T-helper 2 cell treated with Interferon-gamma antibody and Interleukin-4, amounts not matched to agents 5 μg/mL and 100 μg/mL, for 36 hours (primary cell): ENCODE data around the gene PLCB3.

Source experiments
- DNase-seq: peaks from one replicate; pipeline ENCODE4 v3.0.0; 2021; ENCODE audit warnings: low spot score
- H3K27ac Mint-ChIP-seq: one replicate; pipeline ENCODE4 v1.8.0; 2021; ENCODE audit warnings: mild to moderate bottlenecking, mixed read lengths
- H3K27me3 Mint-ChIP-seq: one replicate; pipeline ENCODE4 v1.8.0; 2021; ENCODE audit warnings: low read depth, mixed read lengths
- H3K36me3 Mint-ChIP-seq: one replicate; pipeline ENCODE4 v1.8.0; 2021; ENCODE audit warnings: low read depth, mixed read lengths
- H3K4me1 Mint-ChIP-seq: one replicate; pipeline ENCODE4 v1.8.0; 2021; ENCODE audit warnings: low read depth, mixed read lengths
- H3K4me3 Mint-ChIP-seq: one replicate; pipeline ENCODE4 v1.8.0; 2022; ENCODE audit warnings: mild to moderate bottlenecking, moderate library complexity, mixed read lengths
- H3K9me3 Mint-ChIP-seq: one replicate; pipeline ENCODE4 v1.8.0; 2021; ENCODE audit warnings: mixed read lengths

PLCB3 gene

DNA sequence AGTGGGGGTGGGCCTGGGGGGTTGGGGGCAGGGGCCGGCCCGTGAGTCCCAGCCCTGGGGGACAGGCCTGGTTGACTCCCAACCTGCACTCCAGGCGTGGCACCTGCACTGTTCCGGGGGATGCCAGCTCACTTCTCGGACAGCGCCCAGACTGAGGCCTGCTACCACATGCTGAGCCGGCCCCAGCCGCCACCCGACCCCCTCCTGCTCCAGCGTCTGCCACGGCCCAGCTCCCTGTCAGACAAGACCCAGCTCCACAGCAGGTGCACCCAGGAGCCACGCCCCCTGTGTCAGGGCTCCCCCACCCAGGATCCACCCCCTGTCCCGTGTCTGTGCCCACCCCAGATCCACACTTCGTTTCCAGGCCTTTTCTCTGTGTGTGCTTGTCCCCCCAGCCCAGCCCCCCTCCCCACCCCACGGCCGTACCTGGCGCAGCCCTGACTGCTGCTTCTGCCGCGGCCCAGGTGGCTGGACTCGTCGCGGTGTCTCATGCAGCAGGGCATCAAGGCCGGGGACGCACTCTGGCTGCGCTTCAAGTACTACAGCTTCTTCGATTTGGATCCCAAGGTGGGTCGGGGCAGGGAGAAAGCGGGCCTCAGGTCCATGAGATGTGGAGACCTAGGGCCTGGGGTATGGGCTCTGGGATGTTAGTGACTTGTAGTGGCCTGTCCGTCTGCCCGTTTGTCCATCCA is 40.0 kb upstream of the PLCB3 start:
- DNase-seq: no peak
- H3K9me3 Mint-ChIP-seq: no peaks in the 10 kb centered on the region
- H3K27ac Mint-ChIP-seq: no peak overlapping the region
- no peaks in the 10 kb centered on the region for H3K27me3 Mint-ChIP-seq
- peaks cover 45% of the 10 kb centered on the region for H3K36me3 Mint-ChIP-seq
- H3K4me3 Mint-ChIP-seq: peak overlapping the region; percentile 5
- peaks cover 9% of the 10 kb centered on the region for H3K4me1 Mint-ChIP-seq

DNA sequence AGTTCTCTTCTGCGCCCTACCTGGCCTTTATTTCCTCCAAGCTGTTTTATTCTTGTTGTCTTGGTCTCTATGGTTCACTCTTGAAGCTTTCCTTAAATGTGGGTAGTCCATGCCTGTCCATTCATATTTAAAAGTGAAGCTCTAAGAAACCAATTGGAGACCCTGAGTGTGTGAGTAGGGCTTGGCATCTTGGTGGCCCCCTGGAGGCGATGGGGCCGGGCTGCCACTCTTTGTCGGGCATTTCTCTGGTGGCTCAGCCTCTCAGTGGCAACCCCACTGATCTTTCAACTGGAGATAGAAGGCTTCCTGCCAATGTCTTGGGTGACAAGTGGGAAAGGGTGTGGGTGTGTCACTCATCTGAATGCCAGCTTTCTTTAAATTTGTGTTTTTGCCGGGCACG is 34.5 kb upstream of the PLCB3 start:
- Mint-ChIP-seq H3K4me1 (peaks cover 4% of the 10 kb centered on the region), H3K9me3 (no peaks in the 10 kb centered on the region), H3K27ac (no peak overlapping the region), H3K4me3 (no peak overlapping the region), H3K36me3 (peaks cover 35% of the 10 kb centered on the region), H3K27me3 (no peaks in the 10 kb centered on the region)
- DNase-seq: no peak

DNA sequence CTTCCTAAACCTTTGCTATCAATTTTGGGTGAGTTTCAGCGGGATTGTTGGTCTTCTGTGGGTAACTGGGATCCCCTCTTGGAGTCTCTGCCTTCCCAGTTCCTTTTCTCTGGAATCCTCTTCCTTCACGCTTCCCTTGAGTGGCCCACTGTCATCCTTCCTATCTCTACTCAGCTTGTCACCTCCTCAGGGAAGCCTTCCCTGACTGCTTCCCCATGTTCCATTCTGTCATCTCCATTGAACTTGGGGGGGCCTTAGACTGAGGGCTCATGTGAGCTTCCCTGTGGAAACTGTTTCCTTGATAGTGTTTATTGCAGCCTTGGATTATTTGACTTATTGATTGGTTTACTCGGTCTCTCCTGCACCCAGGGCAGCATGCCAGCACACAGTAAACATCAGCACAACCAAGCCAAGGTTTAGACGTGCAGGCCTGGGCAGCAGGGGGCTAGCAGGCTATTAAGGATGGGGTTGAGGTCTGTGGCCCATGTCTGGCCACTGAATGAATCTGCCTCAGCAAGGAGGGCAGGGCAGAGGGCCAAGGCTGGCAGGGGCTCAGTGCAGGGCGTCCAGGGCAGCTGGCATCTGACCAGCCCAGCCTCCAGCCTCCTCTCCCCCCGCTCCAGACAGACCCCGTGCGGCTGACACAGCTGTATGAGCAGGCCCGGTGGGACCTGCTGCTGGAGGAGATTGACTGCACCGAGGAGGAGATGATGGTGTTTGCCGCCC is 32.5 kb upstream of the PLCB3 start:
- H3K36me3 Mint-ChIP-seq: peaks cover 30% of the 10 kb centered on the region
- H3K27ac Mint-ChIP-seq: no peak overlapping the region
- DNase-seq: no peak
- no peaks in the 10 kb centered on the region for H3K27me3 Mint-ChIP-seq
- no peaks in the 10 kb centered on the region for H3K4me1 Mint-ChIP-seq
- no peak overlapping the region for H3K4me3 Mint-ChIP-seq
- H3K9me3 Mint-ChIP-seq: no peaks in the 10 kb centered on the region

DNA sequence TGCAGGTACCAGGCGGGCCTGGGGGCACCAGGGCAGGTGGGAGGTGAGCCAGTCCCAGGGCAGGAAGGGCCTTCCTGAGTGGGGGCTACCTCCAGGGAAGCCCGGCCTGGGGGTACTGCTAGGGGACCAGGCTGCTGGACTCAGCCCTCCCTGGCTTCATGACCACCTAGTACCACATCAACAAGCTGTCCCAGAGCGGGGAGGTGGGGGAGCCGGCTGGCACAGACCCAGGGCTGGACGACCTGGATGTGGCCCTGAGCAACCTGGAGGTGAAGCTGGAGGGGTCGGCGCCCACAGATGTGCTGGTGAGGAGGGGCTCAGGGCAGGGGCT is 32.0 kb upstream of the PLCB3 start:
- Mint-ChIP-seq H3K4me1 (no peaks in the 10 kb centered on the region), H3K9me3 (no peaks in the 10 kb centered on the region), H3K4me3 (no peak overlapping the region), H3K27me3 (no peaks in the 10 kb centered on the region), H3K27ac (no peak overlapping the region), H3K36me3 (peaks cover 27% of the 10 kb centered on the region)
- no peak for DNase-seq

DNA sequence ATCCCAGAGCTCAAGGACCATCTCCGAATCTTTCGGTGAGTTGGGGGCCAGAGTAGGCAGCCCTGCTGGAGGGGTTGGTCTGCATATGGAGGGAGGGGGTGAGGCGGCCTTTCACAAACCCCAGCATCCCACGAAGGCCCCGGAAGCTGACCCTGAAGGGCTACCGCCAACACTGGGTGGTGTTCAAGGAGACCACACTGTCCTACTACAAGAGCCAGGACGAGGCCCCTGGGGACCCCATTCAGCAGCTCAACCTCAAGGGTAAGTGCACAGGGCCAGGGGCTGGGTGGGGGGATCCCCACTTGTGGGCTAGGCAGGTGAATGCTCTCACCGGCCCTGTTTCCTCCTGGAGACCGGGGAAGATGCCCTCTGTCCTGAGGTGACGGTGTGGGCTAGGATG is 31.6 kb upstream of the PLCB3 start:
- peaks cover 1% of the 10 kb centered on the region for H3K4me1 Mint-ChIP-seq
- no peak overlapping the region for H3K4me3 Mint-ChIP-seq
- H3K9me3 Mint-ChIP-seq: no peaks in the 10 kb centered on the region
- H3K27me3 Mint-ChIP-seq: no peaks in the 10 kb centered on the region
- no peak overlapping the region for H3K27ac Mint-ChIP-seq
- H3K36me3 Mint-ChIP-seq: peaks cover 27% of the 10 kb centered on the region
- no peak for DNase-seq

DNA sequence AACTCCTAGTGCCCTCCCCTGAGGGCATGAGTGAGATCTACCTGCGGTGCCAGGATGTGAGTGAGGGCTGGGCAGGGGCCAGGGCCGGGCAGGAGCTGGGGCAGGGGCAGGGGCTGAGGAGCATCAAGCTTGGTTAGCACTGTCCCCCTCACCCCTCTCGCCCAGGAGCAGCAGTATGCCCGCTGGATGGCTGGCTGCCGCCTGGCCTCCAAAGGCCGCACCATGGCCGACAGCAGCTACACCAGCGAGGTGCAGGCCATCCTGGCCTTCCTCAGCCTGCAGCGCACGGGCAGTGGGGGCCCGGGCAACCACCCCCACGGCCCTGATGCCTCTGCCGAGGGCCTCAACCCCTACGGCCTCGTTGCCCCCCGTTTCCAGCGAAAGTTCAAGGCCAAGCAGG is 31.1 kb upstream of the PLCB3 start:
- H3K36me3 Mint-ChIP-seq: peaks cover 22% of the 10 kb centered on the region
- H3K4me3 Mint-ChIP-seq: no peak overlapping the region
- H3K27me3 Mint-ChIP-seq: no peaks in the 10 kb centered on the region
- DNase-seq: no peak
- H3K9me3 Mint-ChIP-seq: no peaks in the 10 kb centered on the region
- no peak overlapping the region for H3K27ac Mint-ChIP-seq
- peaks cover 6% of the 10 kb centered on the region for H3K4me1 Mint-ChIP-seq

GRCh38 chr11:64220798-64221197 is 30.5 kb upstream of the PLCB3 start:
- H3K27ac Mint-ChIP-seq: no peak overlapping the region

GRCh38 chr11:64222651-64223000 is 28.7 kb upstream of the PLCB3 start:
- Mint-ChIP-seq H3K36me3 (peaks cover 18% of the 10 kb centered on the region), H3K27ac (no peak overlapping the region), H3K4me3 (no peak overlapping the region), H3K9me3 (no peaks in the 10 kb centered on the region), H3K4me1 (peaks cover 14% of the 10 kb centered on the region), H3K27me3 (no peaks in the 10 kb centered on the region)
- no peak for DNase-seq

More at GRCh38 chr11:64220798-64221197, 30.5 kb upstream of the PLCB3 start:
- no peaks in the 10 kb centered on the region for H3K9me3 Mint-ChIP-seq
- DNase-seq: no peak
- no peaks in the 10 kb centered on the region for H3K27me3 Mint-ChIP-seq
- peaks cover 21% of the 10 kb centered on the region for H3K36me3 Mint-ChIP-seq
- H3K4me3 Mint-ChIP-seq: no peak overlapping the region
- H3K4me1 Mint-ChIP-seq: peaks cover 8% of the 10 kb centered on the region

- Mint-ChIP-seq H3K27ac (no peak overlapping the region), H3K4me1 (peaks cover 16% of the 10 kb centered on the region), H3K36me3 (peaks cover 17% of the 10 kb centered on the region), H3K4me3 (no peak overlapping the region), H3K9me3 (no peaks in the 10 kb centered on the region), H3K27me3 (no peaks in the 10 kb centered on the region)
- DNase-seq: no peak
Observed at GRCh38 chr11:64223001-64223651, 28.2 kb upstream of the PLCB3 start.

DNA sequence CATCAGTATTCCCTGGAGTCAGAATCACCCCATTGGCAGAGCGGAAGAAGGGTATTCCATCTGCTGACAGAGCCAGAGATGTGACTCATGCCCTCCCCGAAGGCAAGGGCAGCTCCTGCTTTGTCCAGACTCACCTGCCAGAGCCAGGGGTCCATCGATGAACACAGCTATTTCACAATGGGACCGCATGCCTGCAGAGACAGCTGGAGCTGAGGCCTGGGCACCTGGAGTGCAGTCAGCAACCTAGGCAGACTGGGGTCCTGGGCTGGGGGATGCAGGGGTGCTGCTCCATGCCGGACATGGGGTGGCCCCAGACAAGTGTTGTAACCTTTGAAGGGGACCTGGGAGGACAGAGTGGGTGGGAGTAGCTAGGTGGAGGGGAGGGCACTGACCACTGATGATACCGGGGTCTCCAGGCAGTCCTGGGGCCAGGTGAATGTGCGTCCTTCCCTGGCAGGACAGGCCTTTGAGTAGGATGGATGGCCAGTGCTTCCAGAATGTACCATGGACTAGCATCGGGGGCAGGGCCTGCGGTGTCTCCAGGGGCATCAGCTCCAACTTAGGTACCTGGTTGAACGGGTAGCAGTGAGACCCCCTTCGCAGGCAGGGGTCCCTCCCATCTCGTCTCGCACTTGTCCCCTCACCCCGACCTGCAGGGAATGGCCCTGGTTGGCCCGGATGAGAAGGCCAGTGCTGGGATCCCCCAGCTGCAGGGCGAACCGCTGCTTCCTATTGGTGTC is 27.0 kb upstream of the PLCB3 start:
- no peak for DNase-seq
- Mint-ChIP-seq H3K36me3 (peaks cover 10% of the 10 kb centered on the region), H3K27ac (peak overlapping the region; percentile 60), H3K27me3 (no peaks in the 10 kb centered on the region), H3K9me3 (no peaks in the 10 kb centered on the region), H3K4me3 (peak overlapping the region; percentile 89), H3K4me1 (peaks cover 16% of the 10 kb centered on the region)

DNA sequence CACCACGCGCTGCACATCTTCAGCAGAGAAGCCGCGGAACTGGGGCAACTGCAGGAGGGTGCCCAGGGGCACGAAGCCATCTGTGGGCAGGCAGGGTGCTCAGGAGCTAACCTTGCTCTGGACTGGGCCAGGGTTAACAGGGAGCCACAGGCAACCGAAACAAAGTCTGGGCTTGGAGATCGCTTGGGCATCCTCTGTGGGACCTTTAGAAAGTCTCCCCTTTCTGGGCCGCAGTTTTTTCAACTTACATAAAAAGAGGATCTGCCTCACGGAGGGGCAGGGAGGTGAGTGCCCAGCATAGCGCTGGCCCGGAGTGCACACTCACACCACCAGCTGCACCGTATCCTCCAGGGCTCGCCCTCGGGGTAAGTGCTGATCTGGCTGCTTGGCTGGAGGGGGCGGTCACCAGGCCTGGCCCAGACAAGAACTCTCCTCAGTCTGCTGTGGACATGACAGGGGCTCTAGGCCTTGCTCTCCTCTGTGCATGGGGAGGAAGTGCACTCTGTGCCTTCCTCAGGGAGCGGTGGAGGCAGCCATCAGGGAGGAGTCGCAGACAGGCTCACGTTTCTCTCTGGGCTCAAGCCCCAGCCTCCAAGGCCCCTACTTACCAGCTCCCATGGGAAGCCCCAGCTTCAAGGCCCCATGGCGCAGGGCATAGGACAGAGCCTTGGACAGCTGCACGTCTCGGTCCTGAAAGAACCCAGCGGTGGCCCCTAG is 26.3 kb upstream of the PLCB3 start:
- Mint-ChIP-seq H3K4me1 (peaks cover 23% of the 10 kb centered on the region), H3K27me3 (no peaks in the 10 kb centered on the region), H3K4me3 (peak overlapping the region; percentile 89), H3K9me3 (no peaks in the 10 kb centered on the region), H3K27ac (peak overlapping the region; percentile 60), H3K36me3 (peaks cover 12% of the 10 kb centered on the region)
- no peak for DNase-seq

- DNase-seq: peak; percentile 92
- Mint-ChIP-seq H3K4me3 (peak within 1 kb of the TSS; percentile 89), H3K27me3 (no peaks in the 10 kb centered on the region), H3K27ac (peak within 1 kb of the TSS; percentile 80), H3K9me3 (no peaks in the 10 kb centered on the region), H3K4me1 (peaks cover 23% of the 10 kb centered on the region), H3K36me3 (peaks cover 12% of the 10 kb centered on the region)
Observed at GRCh38 chr11:64225608-64226506, 25.5 kb upstream of the PLCB3 start, which contains the start of the genes NUDT22 and TRPT1. Gene NUDT22, plus strand, starts transcription at chr11:64226274. Its CDS starts 379 bp downstream, at chr11:64226653. Gene TRPT1, minus strand, starts transcription at chr11:64226186. Its CDS starts 326 bp downstream, at chr11:64225860.
